Ovary (tissue), 3 donors: ENCODE data around the gene GTF2IRD1.

Experiments
- POLR2A ChIP-seq: fragments of 450-650 bp; IDR thresholded peaks from one replicate; pipeline ENCODE4 v1.6.1; 2017; ENCODE audit warnings: antibody characterized with exemption, mild to moderate bottlenecking, moderate library complexity
- TF ChIP-seq, protein P1 (sequence below), 3 donors: fragments of 450-650 bp in 2 of 3; fragments of 200-600 bp in 1 of 3; IDR thresholded peaks; one replicate each; pipeline versions ENCODE4 v1.5.1 to v1.8.0; 2016 to 2022; ENCODE audit warnings: antibody characterized with exemption in 3 of 3, mild to moderate bottlenecking in 1 of 3
- donor health status: DM: no; HTN: no; CAD: no.

DNA sequence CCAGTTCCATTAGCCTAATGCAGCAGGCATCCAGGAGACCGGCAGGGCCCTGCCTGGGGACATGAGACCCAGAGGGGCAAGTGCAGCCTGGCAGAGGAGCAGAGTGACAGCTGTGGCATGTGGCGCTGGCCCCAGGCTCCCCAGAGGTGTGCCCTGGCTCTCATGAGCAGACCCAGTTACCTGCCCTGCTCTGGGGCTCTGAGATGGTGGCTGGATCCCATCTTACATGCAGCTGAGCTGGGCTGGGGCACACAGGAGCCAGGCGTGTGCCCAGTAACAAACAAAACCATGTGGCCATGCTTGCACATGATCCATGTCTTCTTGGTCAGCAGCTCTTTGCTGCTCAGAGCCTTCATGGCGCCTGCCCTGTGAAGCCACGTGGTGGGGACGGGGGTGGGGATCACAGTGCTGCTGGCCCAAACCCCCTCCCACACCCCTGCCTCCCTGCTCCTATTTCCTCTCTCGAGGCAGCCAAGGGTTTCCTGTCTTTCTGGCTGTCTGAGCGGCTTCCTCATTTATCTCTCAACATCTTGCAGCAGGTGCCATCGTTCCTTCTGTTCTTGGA, 163.6 kb downstream of the GTF2IRD1 start:
- TF ChIP-seq, protein P1, sequence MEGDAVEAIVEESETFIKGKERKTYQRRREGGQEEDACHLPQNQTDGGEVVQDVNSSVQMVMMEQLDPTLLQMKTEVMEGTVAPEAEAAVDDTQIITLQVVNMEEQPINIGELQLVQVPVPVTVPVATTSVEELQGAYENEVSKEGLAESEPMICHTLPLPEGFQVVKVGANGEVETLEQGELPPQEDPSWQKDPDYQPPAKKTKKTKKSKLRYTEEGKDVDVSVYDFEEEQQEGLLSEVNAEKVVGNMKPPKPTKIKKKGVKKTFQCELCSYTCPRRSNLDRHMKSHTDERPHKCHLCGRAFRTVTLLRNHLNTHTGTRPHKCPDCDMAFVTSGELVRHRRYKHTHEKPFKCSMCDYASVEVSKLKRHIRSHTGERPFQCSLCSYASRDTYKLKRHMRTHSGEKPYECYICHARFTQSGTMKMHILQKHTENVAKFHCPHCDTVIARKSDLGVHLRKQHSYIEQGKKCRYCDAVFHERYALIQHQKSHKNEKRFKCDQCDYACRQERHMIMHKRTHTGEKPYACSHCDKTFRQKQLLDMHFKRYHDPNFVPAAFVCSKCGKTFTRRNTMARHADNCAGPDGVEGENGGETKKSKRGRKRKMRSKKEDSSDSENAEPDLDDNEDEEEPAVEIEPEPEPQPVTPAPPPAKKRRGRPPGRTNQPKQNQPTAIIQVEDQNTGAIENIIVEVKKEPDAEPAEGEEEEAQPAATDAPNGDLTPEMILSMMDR (IDR thresholded peaks at IDR 0.05) = no peak
- TF ChIP-seq POLR2A = no peak
